AG20443 (cell line): ENCODE data around the gene HERPUD2.
A peak's percentile ranks its signal among the peaks of the same experiment; 100 is the strongest.
"Not testable (repeated sequence)": the region's sequence is repeated elsewhere in the genome, so short reads cannot be mapped to it uniquely, and the experiment has no call there.

Source experiments
- DNase-seq: peaks from one replicate; pipeline ENCODE4 v3.0.0; 2012; ENCODE audit warnings: low spot score, mixed read lengths

HERPUD2 gene

DNA sequence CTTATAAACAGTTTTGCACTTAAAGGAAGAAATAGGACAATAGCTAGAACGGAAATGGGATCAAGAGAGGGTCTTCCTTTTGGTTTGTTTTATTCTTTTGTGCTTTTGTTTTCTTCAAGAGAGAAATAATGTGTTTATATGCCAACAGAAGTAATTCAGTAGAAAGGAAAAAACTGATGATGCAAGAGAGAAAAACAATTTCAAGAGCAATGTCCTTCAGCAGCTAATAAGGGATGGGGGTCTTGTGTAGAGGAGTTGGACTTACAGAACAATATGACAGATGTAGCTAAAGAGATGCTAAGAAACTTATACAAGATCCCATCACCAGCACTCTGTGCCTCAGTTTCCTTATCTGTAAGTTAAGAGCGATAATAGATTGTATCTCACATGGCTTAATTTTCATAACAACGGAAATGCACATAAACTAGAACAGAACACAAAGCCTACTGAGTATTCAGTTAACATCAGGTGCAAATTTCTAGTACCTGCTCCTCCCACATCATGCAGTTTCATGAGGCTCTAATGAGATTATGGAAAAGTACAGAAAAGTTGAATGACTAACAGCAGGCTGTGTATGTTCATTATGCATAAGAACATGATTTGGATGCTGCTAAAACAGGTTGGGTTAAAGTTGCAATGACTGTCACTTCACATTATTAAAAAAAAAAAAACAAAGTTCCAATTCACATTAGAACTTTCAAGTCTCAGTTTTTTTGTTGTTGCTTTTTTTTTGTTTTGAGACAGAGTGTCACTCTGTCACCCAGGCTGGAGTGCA lies 17.2 kb downstream of the HERPUD2 start:
- no peak for DNase-seq

DNA sequence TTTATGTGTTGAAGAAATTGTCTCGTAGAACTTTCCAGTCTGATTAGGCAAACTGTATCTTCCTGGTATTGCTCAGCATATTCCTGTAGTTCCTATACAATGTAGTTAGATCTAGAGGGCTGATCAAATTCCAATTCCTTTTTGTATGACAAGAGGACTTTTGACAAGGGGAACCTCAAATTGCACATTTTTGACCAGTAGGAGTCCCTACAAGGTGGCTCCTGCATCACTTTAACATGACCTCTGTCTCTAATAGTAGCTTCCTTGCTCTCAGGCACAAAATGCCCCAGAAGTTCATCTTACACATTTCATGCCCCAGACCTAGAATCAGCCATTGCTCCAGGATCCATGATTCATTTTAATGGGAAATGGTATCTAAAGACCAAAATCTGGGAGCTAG lies 18.7 kb downstream of the HERPUD2 start:
- DNase-seq: no peak

DNA sequence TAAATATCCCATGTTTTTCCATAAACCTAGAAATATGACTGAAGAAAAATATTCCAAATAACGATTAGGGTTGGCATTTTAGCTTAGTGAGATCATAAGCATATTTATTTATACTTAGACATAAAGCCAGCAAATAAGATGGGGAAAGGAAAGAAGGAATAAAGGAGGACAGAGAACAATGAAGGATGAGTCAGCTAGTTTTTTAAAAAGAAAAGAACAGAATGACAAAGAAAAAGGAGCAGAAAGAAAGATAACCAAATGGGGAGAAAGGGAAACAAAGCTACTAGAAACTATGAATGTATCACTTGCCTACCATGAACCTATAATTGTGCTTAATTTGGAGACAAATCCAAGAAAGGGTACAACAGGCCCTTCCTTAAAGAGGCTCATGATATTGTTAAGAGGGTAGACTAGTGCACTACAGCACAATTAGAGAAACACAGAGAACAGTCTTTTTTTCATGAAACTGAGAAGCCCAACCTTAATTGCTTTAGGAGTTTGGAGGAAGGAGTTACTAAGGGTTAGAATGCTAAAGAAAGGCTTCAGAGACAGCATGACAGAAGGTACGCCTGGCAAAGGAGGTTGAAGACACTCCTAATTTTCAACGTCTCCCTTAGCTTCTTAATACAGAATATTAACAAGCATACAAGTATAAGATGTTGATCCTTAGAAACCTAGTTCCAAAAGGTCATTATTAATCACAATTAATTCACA lies 23.9 kb downstream of the HERPUD2 start:
- no peak for DNase-seq

DNA sequence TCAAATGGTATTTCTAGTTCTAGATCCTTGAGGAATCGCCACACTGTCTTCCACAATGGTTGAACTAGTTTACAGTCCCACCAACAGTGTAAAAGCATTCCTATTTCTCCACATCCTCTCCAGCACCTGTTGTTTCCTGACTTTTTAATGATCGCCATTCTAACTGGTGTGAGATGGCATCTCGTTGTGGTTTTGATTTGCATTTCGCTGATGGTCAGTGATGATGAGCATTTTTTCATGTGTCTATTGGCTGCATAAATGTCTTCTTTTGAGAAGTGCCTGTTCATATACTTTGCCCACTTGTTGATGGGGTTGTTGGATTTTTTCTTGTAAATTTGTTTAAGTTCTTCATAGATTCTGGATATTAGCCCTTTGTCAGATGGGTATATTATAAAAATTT lies 34.5 kb downstream of the HERPUD2 start:
- DNase-seq: not testable (repeated sequence)

DNA sequence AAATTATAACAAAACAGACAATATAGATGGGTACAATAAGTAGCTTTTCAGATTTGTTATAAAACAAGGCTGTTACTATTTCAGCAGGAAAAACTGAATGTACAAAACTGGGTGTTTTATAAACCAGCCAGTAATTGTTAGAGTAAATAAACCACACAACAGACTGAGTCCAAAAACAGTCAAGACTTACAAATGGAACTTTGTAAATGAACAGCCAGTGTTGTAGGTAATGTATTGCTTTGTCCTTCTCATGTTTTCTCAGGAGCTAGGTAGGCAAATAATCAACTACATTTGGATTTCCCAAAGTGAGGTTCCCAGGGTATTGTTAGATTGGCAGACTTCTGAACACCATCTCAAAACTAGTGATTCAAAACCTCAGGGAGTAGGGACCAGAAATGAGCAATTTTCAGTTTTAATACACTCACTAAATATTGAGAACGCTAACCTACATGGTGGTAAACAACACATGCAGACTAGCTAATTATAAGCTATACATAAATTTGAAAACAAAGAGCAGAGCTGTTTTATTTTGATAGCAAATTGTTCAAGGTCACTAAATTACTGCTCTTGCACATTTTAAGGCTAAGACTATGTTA lies 36.2 kb downstream of the HERPUD2 start:
- no peak for DNase-seq

DNA sequence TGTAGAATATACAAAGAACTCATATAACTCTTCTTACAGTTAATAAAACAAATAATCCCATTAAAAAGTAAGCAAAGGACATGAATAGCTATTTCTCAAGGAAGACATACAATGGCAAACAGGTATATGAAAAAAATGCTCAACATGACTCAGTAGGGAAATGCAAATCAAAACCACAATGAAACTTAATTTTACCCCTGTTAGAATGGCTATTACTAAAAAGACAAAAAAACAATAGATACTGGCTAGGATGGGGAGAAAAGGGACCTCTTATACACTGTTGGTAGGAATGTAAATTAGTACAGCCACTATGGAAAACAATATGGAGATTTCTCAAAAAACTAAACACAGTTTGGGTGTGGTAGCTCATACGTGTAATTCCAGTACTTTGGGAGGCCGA lies 37.8 kb downstream of the HERPUD2 start:
- DNase-seq: no peak

DNA sequence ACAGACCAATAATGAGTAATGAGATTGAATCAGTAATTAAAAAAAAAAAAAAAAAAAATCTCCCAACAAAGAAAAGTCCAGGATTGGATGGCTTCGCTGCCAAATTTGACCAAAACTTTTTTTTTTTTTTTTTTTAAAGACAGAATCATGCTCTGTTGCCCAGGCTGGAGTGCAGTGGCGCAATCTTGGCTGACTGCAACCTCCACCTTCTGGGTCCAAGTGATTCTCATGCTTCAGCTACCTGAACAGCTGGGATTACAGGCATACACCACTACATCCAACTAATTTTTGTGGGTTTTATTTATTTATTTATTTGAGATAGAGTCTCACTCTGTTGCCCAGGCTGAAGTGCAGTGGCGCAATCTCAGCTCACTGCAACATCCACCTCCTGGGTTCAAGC lies 40.4 kb downstream of the HERPUD2 start:
- not testable (repeated sequence) for DNase-seq

DNA sequence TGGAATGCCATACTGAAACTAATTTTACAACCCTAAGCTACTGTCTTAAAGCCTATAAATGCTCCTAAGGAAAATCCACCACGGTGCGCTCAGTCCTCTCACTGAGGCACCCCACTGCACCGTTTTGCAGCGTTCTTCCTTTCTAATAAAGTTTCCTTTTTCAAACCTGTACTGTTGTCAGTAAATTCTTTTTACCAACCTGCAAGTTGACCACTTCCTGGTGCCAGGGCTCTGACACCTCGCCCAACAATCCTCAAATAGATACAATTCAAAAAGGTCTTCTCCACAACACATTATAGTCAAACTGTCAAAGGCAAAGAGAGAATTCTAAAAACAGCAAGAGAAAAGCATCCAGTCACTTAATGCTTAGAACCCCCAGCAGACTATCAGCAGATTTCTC lies 42.8 kb downstream of the HERPUD2 start:
- DNase-seq: no peak

DNA sequence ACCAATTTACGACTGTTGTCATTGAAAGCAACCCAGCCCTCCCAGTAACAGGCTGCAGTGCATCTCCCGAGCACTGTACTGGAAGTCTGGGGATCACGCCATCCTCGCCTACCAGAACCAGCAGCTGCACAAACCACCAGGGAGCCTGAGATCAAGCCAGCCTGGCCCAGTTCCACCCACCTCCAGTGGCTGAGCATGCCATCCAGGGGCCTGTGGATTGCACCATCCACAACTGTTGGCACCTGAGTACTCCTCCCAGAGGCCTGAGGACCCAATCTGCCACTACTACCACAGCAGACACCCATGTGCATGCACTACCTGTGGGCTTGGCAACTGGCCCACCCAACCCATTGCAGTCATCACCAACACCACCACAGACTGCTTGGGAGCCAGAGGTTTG lies 44.2 kb downstream of the HERPUD2 start:
- no peak for DNase-seq

DNA sequence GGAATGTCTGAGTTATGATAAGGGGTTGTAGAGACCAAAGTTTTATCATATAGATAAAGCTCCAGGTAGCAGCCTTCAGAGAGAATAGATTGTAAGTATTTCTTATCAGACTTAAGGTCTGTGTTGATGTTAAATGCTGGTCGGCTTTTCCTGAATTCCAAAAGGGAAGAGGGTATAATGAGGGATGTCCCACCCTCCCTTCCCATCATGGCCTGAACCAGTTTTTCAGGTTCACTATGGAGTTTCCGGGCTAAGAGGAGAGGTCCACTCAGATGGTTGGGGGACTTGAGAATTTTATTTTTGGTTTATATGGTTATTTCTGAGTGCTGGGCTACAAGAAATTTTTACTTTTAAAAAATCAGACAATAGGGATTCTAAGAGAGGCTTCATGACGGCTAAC lies 45.2 kb downstream of the HERPUD2 start:
- no peak for DNase-seq

DNA sequence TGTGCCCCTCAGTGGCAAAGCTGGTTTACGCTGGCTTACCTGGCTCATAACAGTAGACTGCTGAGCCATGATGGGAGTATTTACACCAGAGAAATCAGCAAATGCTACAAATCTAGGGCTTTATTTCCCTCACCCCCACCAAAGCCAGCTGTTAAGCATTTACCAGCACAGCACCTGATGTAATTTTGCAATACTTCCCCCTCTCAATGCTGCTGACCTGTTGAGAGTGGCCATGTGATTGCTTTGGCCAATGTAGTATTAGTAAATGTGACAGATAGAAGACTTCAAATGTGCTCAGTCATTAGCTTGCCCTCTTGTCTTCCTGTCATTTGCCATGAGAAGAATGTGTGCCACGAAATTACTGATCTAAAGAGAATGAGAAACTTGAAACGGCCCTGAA lies 46.6 kb downstream of the HERPUD2 start:
- no peak for DNase-seq

DNA sequence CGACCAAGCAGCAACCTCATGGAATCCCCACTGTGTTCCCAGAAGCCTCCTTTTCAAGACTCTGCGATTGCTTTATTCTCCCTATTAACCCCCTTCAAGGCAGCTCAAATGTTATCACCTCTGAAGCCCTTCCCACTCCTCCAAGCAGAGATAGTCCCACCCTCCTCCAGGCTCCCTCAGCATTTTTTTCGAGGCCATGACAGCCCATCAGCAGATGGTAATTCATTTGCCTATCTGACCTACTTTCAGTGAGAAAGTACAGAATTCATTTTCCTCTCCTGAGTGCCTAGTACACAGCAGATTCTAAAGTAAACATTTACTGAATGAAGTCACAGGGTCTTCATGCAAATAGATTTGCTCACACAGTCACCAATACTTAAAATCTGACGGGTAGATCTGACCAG lies 47.8 kb downstream of the HERPUD2 start:
- no peak for DNase-seq

DNA sequence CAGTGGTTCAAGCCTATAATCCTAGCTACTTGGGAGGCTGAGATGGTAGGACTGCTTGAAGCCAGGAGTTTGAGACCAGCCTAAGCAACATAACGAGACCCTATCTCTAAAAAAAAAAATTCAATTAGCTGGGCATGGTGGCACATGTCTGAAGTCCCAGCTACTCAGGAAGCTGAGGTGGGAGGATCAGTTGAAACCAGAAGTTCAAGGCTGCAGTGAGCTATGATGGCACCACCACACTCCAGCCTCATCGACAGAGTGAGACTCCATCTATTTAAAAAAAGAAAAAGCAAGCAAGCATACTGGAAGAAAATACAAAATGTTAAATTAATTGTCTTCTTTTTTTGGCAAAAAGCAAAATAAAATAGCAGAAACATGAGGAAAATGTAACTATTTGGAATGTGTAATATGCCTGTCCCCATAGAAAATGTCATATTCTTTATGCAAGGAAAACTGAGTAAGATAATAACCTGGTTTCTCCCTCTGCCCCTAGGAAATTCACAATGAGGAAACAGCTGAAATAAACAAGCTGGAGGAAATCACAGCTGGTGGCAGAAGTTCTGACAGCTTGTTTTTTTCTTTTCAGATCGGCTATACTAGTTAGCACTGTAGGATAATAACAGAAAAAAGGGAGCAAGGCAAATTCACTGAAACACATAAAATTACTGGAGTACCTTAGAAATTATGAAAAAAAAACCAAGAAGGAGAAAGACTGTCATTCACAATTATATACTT lies 48.5 kb downstream of the HERPUD2 start:
- no peak for DNase-seq

DNA sequence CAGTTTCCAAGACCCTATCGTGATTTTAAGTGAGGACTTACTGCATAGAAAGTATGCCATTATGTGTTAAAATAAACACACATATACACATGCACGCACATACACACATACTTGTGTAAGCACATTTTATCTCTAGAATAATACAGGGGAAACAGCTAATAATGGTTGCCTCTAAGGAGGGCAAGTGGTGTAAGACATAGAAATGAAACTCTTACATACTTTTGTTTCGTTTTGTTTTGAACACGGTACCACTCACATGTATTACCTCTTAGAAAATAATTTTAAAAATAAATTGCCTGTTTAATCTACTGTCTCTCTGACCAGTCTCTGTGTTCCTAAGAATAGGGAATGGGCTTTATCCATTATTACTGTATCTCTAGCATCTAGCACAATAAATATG lies 49.2 kb downstream of the HERPUD2 start:
- no peak for DNase-seq

DNA sequence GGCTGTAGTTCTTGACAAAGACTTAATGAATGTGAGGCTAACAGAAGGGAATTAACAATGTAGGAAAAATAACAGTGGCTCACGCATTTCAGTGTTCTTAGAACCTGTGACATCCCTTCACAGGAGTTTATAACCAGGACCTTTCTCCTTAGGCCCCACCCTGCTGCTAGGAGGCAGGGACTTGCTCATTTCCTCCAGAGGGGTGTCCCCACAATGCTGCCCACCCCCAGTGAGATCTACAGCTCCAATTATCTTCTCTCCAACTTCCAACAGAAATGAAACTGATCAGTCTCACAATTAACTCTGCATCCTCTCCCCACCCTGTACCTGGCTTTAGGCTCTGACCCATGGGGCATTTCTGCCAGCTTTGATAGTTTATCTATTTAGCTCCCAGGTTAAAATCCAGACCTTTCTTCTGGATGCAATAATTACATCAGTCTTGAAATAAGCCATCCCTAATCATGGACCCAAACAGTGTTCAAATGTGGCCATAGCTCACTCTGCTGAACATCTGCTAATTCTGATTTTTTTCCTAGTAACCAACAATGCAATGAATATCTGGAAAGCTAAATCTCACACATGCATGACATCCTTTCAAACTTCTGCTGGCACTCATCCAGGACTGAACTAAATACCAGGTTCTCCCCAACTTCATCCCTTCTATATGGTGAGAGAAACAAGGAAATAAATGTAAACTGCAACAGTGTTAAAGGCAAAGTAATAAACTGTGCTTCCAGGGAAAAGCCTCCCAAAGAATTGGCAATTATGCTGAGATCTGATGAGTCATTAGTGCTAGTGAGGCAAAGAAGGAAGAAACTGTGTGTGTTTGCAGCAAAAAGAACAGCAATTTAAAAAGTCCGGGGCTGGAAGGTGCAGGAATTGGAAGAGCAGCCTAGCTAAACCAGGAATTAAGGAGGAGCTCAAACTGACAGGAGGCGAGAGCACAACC lies 64.6 kb downstream of the HERPUD2 start:
- DNase-seq: peak; percentile 50

DNA sequence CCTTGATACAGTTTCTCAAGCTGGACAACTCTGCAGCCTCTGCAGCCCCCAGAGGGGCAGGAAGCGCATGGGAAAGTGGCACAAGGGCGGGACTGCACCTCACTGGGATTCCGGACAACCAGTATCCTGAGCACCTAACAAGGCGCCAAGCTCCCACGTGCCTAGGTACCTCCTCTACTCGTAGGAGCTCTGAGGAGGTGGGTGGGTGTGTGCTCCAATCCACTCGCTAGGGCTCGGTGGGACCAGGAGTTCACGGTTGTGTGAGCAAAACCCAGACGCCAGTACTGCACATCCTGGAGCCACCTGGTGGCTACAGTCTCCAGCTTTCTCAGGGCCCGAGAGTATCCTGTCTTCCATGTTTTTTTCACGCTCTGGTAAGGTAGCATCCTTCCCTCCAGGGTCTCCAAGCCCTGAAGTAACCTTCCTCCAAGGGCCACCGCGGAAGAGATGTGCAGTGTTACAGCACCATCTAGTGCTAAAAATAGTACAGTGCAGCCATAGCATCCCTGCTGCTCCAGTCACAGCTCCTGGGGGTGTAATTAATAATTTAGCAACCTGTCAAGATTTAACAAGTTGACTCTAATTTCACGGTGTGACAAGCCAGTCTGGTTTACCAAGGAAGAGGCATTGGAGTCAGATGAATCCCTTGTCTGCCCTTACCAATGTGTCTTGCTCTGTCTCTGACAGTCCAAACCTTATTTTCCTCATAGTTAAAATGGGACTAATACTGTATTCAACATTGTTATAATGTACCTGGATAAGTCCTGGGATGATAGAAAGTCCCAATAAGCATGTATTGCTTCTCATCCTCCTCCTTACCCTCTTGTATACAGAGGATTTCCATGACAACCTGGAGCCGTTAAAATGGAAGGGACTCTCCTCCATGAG lies 70.4 kb downstream of the HERPUD2 start:
- DNase-seq: peak; percentile 75

DNA sequence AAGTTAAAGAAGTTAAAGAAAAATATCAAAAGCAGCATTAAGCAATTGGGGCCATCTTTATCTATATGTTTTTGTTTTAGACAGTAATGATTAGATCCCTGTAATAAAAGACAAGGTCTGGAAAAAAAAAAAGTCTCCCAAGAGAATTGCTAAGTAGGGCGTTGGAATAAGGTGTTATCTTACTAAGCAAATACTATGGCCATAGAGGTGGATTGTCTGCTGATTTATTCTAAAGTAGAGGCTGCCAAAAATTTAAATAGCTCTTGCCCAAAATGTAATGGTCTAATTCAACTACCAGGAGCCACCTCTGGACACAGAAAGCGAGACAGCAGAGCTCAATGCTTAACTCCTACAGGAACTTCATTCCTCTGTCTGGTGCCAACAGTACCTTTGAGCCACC lies 71.6 kb downstream of the HERPUD2 start:
- DNase-seq: no peak

DNA sequence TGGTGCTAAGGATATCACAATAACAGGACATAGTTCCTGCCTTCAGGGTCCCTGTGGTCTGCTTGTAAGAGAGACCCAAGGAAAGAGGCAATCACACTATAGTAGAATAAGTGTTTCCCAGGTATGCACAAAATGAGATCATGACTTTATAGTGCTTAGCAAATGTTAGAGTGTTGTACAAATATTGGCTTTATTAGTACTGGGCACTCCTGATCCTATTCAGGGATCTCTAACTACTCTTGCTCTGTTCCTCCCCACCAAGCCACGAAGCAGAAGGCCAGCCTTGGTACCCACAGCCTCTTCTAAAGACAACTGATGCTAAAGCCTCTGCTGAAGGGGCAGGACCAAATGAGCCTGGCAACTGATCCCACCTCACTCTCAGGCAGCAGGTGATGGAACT lies 75.1 kb downstream of the HERPUD2 start:
- DNase-seq: no peak

DNA sequence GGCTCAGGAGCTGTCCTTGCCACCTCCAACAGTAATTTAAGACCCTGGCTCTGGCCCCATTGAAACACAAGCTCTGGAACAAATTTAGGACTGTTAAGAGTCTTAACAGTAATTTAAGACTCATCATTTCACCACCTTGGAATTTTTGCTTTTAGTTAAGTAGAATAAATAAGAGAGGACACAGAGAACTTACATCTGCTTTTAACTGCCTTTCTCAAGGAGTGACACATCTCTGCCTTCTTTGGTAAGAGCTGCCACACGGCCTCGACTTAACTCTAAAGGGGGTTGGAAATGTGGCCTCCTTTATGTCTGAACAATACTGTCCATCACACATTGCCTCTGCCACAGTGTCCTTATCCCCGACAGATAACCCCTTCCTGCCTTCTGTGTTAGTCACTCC lies 77.9 kb downstream of the HERPUD2 start:
- no peak for DNase-seq

DNA sequence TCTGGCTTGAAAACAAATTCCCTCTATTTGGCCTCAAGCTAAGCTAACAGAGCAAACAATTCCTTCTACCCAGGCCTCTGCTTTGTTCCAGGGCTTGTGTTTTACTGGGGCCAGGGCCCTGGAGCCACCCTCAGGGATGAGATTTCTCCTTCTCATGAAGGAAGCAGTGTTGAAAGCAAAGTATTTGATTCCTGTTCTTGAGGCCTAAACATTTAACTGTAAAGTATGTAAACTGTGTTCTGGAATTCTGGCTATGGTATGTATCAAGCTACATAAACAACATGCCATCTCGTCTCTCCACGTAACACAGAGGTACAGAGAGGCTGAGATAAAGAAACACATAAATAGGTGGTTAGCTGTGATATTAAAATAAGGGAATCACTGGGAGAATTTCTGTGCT lies 81.8 kb downstream of the HERPUD2 start:
- DNase-seq: no peak
